WTC11 (cell line): Measurements from ENCODE around the gene RNF43. TPM values are rescaled to one million over a fixed set of nuclear protein-coding genes. Genes with fewer than 3 reads are reported as not detected.

Experiments used
- ATAC-seq: fragments of 200-7000 bp; cut with Tn5 transposase; 2 replicates; pipeline ENCODE4 v1.10.0; 2021; ENCODE audit warnings: mild to moderate bottlenecking, moderate library complexity
- CTCF ChIA-PET: fragments of 300-600 bp; sonication (Branson Sonifier 250); formaldehyde crosslinking; loops from one replicate; lab custom pipeline; 2021; ENCODE audit warnings: antibody characterized with exemption; lab: Charles Lee
- POLR2A ChIA-PET: fragments of 350-600 bp; sonication (Branson Sonifier 250); formaldehyde crosslinking; loops from one replicate; lab custom pipeline; 2021; ENCODE audit warnings: antibody characterized with exemption; lab: Charles Lee
- DNase-seq: peaks from one replicate; pipeline ENCODE4 v3.0.0; 2021; ENCODE audit warnings: low spot score
- H3K27ac Mint-ChIP-seq: 2 replicates; pipeline ENCODE4 v1.8.0; 2021; ENCODE audit warnings: mixed read lengths
- H3K27me3 Mint-ChIP-seq: 2 replicates; pipeline ENCODE4 v1.8.0; 2021; ENCODE audit warnings: low read depth, mild to moderate bottlenecking, moderate library complexity, mixed read lengths
- H3K36me3 Mint-ChIP-seq: 2 replicates; pipeline ENCODE4 v1.8.0; 2021; ENCODE audit warnings: mixed read lengths
- H3K4me1 Mint-ChIP-seq: 2 replicates; pipeline ENCODE4 v1.8.0; 2022; ENCODE audit warnings: mixed read lengths
- H3K4me3 Mint-ChIP-seq: 2 replicates; pipeline ENCODE4 v1.8.0; 2021; ENCODE audit warnings: mild to moderate bottlenecking, moderate library complexity, mixed read lengths
- H3K9me3 Mint-ChIP-seq: 2 replicates; pipeline ENCODE4 v1.8.0; 2021; ENCODE audit warnings: mixed read lengths
- ATF2 ChIP-seq: sonication (generic); formaldehyde crosslinking; IDR thresholded peaks from 2 replicates; pipeline ENCODE4 v1.8.1; 2022; ENCODE audit warnings: low read depth, missing genetic modification reagents, borderline replicate concordance
- E2F4 ChIP-seq: sonication (generic); formaldehyde crosslinking; IDR thresholded peaks from 2 replicates; pipeline ENCODE4 v1.8.1; 2022; ENCODE audit warnings: low read depth, mild to moderate bottlenecking, moderate library complexity, missing genetic modification reagents, borderline replicate concordance
- ERG ChIP-seq: fragments of 250-450 bp; sonication (Bioruptor Pico); IDR thresholded peaks from 2 replicates; pipeline ENCODE4 v1.8.0; 2021; ENCODE audit warnings: mild to moderate bottlenecking
- IRF1 ChIP-seq: sonication (generic); formaldehyde crosslinking; IDR thresholded peaks from 2 replicates; pipeline ENCODE4 v1.8.0; 2023; ENCODE audit warnings: missing genetic modification reagents
- JAZF1 ChIP-seq: fragments of 250-450 bp; sonication (Bioruptor Pico); IDR thresholded peaks from 2 replicates; pipeline ENCODE4 v1.9.0; 2021; ENCODE audit warnings: moderate library complexity, mild to moderate bottlenecking, inconsistent platforms
- JUN ChIP-seq: sonication (generic); formaldehyde crosslinking; IDR thresholded peaks from 2 replicates; pipeline ENCODE4 v1.8.0; 2023; ENCODE audit warnings: mild to moderate bottlenecking, missing genetic modification reagents
- MAX ChIP-seq: sonication (generic); formaldehyde crosslinking; IDR thresholded peaks from 2 replicates; pipeline ENCODE4 v1.8.0; 2022; ENCODE audit warnings: mild to moderate bottlenecking, missing genetic modification reagents
- MYBL2 ChIP-seq: sonication (generic); formaldehyde crosslinking; IDR thresholded peaks from 2 replicates; pipeline ENCODE4 v1.8.1; 2023; ENCODE audit warnings: mild to moderate bottlenecking, moderate library complexity, missing genetic modification reagents
- NR2C2 ChIP-seq: sonication (generic); formaldehyde crosslinking; IDR thresholded peaks from 2 replicates; pipeline ENCODE4 v1.8.0; 2022; ENCODE audit warnings: mild to moderate bottlenecking, missing genetic modification reagents
- PRDM15 ChIP-seq: sonication (generic); formaldehyde crosslinking; IDR thresholded peaks from 2 replicates; pipeline ENCODE4 v1.8.0; 2022; ENCODE audit warnings: missing genetic modification reagents
- RORB ChIP-seq: fragments of 250-450 bp; sonication (Bioruptor Pico); IDR thresholded peaks from 2 replicates; pipeline ENCODE4 v1.9.0; 2021; ENCODE audit warnings: mild to moderate bottlenecking
- SMAD3 ChIP-seq: sonication (generic); formaldehyde crosslinking; IDR thresholded peaks from 2 replicates; pipeline ENCODE4 v1.8.0; 2022; ENCODE audit warnings: missing genetic modification reagents, mild to moderate bottlenecking, borderline replicate concordance
- SOX15 ChIP-seq: fragments of 250-450 bp; sonication (Bioruptor Pico); IDR thresholded peaks from 2 replicates; pipeline ENCODE4 v1.9.0; 2021; ENCODE audit warnings: mild to moderate bottlenecking
- ZBTB43 ChIP-seq: sonication (generic); formaldehyde crosslinking; IDR thresholded peaks from 2 replicates; pipeline ENCODE4 v1.8.1; 2023; ENCODE audit warnings: mild to moderate bottlenecking, missing genetic modification reagents
- ZNF138 ChIP-seq: sonication (generic); formaldehyde crosslinking; conservative IDR thresholded peaks from 2 replicates; pipeline ENCODE4 v1.8.1; 2022; ENCODE audit warnings: mild to moderate bottlenecking, moderate library complexity, missing genetic modification reagents
- ZNF263 ChIP-seq: sonication (generic); formaldehyde crosslinking; IDR thresholded peaks from 2 replicates; pipeline ENCODE4 v1.8.1; 2022; ENCODE audit warnings: low read depth, mild to moderate bottlenecking, moderate library complexity, missing genetic modification reagents
- ZNF425 ChIP-seq: fragments of 250-450 bp; sonication (Bioruptor Pico); conservative IDR thresholded peaks from 2 replicates; pipeline ENCODE4 v1.9.0; 2021; ENCODE audit warnings: mild to moderate bottlenecking
- ZSCAN18 ChIP-seq: fragments of 250-450 bp; sonication (Bioruptor Pico); IDR thresholded peaks from 2 replicates; pipeline ENCODE4 v2.1.2; 2022; ENCODE audit warnings: mild to moderate bottlenecking, moderate library complexity
- total RNA-seq: library from RNA; stranded (reverse); gene quantifications from 3 replicates; pipeline ENCODE4 v1.2.3, GENCODE V29; 2021

The RNF43 gene
- total RNA-seq, 1 experiment from 2014 or later, result 3.6 TPM

GRCh38 chr17:58414596-58414997 is 2.7 kb downstream of the RNF43 start:
- H3K4me1 Mint-ChIP-seq, result peaks cover 26% of the 10 kb centered on the region
- H3K27ac Mint-ChIP-seq, result no peak overlapping the region
- TF ChIP-seq NR2C2, result no peak
- no peak for TF ChIP-seq JUN
- TF ChIP-seq IRF1, result no peak
- TF ChIP-seq ZNF138 (CRISPR knock-in tag), result no peak
- no peak for TF ChIP-seq JAZF1 (CRISPR knock-in tag)
- no peak for TF ChIP-seq MAX (CRISPR knock-in tag)
- TF ChIP-seq ERG (CRISPR knock-in tag), result no peak
- TF ChIP-seq PRDM15, result no peak
- no peak for TF ChIP-seq SOX15
- TF ChIP-seq ZBTB43 (CRISPR knock-in tag), result no peak
- TF ChIP-seq E2F4 (CRISPR knock-in tag), result no peak
- no peak for TF ChIP-seq ZNF263 (CRISPR knock-in tag)
- no peak for TF ChIP-seq ZNF425 (CRISPR knock-in tag)
- no peak for TF ChIP-seq SMAD3
- no peak for TF ChIP-seq ATF2 (CRISPR knock-in tag)
- no peak for TF ChIP-seq RORB (CRISPR knock-in tag)
- TF ChIP-seq ZSCAN18 (CRISPR knock-in tag), result no peak
- TF ChIP-seq MYBL2 (CRISPR knock-in tag), result no peak
- H3K4me3 Mint-ChIP-seq, result no peak overlapping the region
- H3K27me3 Mint-ChIP-seq, result no peaks in the 10 kb centered on the region
- ChIA-PET POLR2A (no interaction called here), CTCF (interaction anchor here (1.7 to 1.8 kb wide), 2 partner anchors 97 to 107 kb away, joined by 9 to 12 read pairs; no protein-coding TSS in a partner anchor)
- DNase-seq (no peak), ATAC-seq (no peak)
- no peaks in the 10 kb centered on the region for H3K36me3 Mint-ChIP-seq
- no peaks in the 10 kb centered on the region for H3K9me3 Mint-ChIP-seq
